ENCODE results near the gene STOM. TPM values are rescaled to one million over a fixed set of nuclear protein-coding genes. Genes with fewer than 3 reads are reported as not detected.
"Not testable (repeated sequence)": the region's sequence is repeated elsewhere in the genome, so short reads cannot be mapped to it uniquely, and the experiment has no call there.

Gene STOM
- total RNA-seq, 1 donor from 2014 or later, result 191 TPM

DNA sequence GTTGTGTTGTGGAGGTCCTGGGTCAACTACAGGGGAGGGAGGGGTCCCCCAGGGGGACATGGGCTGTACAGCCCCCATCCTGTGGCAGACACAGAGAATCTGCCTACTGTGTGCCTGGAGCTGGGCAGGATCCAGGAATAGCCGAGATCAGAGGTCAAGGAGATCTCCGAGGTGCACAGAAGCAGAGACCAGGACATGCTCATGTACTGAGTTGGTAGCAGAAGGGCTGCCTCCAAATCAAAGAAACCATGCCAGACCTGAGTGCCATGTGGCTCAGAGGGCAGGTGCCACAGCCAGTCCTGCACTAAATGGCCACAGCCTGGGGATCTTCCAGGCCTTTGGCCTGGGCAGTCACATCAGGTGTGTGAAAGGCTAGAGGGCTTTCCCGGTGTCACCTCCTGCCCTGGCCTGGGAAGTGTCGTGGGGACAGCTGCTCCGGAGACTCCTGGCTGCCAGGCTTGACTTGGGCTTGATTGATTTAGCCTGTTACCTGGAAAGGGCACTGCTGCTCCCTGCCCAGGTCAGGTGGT lies 74.3 kb downstream of the STOM start:
- intact Hi-C loops (cut with DNase I), result no loop called here
- peak; percentile 56 for DNase-seq (ENCODE audit: low spot score)

DNA sequence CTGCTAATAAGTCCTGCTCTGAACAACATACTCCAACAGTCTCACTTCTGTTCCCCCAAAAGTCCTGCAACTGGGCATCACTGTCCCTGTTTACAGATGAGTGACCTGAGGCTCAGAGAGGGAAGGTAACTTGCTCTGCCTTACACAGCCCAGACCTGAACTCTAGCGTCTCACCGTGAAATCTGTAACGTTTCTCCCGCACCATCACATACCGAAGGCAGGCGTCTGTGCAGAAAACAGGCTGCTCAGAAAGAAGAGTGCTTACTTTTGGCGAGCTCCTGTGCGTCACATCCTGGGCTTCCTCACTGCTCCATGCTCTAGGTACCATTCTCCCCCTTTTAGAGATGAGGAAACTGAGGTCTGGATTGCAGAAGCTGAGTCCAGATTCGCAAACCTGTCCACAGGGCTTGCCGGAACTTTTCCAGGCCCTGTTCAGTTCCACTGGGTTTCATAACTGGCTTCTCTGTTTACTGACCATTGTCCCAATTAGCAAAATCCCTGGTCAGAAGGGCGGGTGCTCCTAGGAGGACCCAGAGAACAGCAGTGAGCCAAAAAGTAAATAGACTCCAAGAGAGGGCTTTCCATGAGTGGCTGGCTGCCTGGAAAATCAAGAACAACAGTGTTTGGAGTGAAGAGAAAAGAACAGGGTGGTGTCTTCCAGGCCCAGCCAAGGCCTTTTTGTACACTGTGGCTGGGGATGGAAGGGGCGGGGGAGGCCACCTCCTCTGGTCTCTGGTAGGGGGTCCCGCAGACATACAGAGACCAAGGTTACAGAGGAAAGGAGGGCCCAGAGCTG lies 75.0 kb downstream of the STOM start:
- intact Hi-C loops (cut with DNase I), result no loop called here
- peak; percentile 68 for DNase-seq (ENCODE audit: low spot score)

DNA sequence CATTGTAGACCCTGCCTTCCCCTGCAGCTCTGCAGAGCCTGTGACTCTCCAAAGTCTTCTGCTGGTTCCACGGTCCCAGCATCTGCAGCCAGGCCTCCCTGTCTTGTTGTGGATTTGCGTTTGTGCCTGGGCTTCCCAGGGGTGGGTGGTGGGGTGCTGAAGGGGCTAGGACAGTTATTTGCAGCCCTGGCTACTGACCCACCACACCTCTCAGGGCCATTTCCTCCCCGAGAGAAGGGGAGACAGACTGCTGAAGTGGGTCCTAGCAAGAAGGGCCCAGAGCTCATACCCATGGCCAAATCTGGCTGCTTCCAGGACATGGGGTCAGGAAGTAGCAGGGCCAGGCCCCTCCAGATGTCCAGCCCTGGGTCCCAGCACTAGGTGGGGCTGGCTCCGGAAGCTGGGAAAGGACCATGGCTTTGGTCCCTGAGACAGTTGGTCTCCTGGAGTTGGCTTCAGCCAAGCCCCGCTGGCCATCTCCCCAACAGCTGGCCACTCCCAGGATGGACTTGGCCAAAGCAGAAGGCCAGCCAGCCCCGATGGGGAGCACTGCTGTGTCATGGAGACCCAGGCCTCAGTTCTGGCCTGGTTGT lies 75.8 kb downstream of the STOM start:
- intact Hi-C loops (cut with DNase I), result no loop called here
- peak; percentile 68 for DNase-seq (ENCODE audit: low spot score)

DNA sequence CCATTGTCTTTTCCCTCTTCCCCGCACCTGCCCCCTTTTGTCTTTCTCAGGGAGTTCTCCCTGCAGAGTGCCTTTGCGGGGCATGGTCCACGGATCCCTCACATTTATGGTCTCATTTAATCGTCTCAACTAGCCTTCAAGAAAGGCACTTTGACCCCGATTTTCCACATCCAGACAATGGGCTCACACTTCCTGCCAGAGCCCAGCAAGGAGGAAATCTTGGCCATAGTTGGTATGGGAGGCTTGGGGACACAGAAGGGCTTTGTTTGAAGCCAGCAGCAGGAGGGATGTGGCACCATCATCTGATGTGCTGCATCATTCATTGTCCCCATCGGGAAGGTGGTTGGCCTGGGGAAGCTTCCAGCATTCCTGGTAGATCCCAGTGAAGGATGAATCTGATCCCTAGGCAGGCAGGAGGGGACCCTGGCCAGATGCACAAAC lies 77.2 kb downstream of the STOM start:
- intact Hi-C loops (cut with DNase I), result no loop called here
- DNase-seq (ENCODE audit: low spot score), result peak; percentile 60

DNA sequence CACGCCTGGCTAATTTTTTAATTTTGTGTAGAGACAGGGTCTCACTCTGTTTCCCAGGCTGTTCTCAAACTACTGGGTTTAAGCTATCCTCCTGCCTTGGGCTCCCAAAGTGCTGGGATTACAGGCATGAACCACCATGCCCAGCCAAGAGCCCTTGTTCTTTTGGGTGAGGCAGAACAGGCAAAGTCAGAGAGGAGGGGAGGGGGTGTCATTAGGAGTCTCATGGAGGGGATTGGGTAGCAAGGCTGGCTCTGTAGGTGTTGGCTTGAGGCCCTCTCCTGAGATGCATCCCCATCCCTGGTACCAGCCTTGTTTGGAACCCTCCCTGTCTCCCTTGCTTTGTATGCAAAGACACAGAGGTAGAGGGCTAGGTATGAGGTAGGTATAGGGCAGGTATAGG lies 78.0 kb downstream of the STOM start:
- intact Hi-C loops (cut with DNase I), result no loop called here
- DNase-seq (ENCODE audit: low spot score), result no peak

DNA sequence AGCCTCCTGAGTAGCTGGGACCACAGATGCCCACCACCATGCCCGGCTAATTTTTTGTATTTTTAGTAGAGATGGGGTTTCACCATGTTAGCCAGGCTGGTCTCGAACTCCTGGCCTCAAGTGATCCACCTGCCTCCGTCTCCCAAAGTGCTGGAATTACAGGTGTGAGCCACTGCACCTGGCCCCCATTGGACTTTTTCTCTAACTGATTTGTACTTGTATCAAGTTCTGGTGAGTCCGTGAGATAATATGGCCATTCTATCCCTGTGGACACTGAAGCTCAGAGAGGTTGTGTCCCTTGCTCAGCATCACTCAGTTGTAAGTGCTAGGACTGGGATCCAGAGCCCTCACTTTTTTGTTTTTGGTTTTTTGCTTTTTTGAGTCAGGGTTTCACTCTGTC lies 78.5 kb downstream of the STOM start:
- DNase-seq (ENCODE audit: low spot score), result peak; percentile 51
- intact Hi-C loops (cut with DNase I), result not testable (repeated sequence)

DNA sequence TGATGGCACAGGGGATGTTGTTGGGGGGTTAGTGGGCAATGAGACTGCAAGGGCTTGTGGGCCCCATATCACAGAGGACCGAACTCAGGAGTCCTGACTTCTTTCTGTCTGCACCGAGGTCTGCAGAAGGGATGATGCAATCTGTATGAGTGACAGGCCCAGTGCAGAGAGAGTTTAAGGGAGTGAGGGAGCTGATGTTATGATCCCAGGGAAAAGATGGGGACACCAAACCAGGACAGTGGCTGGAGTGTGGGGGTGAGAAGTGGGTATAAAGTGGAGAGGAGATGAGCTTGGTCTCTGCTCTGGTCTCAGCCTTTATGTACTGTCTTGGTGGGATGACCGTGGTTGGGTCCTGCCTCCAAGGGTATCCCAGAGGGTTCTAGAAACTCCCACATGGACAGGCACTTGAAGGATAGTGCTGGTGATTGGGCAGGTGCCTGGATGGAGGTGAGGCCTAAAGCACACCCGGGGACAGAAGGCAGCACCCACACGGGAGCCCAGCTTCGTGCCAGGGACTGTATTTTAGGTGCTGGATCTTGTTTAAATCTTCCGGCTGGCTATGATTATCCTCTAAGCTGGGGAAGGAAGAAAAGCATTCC lies 80.2 kb downstream of the STOM start:
- DNase-seq (ENCODE audit: low spot score), result peak; percentile 69
- intact Hi-C loops (cut with DNase I), result no loop called here

DNA sequence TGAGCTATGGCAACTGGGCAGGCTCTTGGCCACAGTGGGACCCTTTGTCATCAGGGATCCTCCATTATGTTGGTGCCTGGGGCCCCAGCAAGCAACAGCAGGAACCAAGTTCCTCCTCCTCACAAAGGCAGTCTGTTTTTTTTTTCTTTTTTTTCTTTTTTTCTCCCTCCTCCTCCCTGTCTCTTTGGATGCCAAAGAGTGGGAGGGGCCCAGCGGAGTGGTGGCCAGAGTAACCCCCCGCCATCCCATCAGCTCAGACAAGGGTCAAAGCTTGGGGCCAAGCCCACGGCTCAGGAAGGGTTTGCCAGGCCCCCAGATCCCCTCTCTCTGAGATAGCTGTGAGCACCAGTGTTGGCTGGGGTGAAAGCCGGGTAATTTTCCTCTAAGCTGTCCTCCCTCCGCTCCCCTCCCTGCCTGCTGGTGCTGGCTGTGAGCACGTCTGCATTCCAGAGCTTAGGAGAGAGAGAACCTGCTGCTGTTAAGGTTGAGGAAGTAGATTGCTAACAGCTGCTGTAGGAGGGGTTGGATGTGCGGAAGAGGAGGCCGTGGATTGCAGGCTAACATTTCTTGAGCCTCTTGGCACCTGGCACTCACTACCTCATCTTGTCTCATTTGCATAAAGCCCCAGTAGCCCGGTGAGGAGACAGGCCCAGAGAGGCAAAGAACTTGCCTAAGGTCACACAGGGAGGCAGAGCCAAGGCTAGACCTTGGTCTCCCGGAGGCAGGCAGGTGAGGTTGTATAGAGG lies 80.9 kb downstream of the STOM start:
- DNase-seq (ENCODE audit: low spot score), result peak; percentile 81
- intact Hi-C loops (cut with DNase I), result no loop called here

Other genes starting within 250 kb of the STOM start
- 49.9 TPM for gene RAB14, start 168.4 kb downstream of the STOM start, total RNA-seq
- gene GSN, start 102.1 kb downstream of the STOM start, total RNA-seq, result 855 TPM
- gene GGTA1, start 129.6 kb upstream of the STOM start, total RNA-seq, result 8.8 TPM